Nephron progenitor cell (in vitro differentiated cells): ENCODE measurements around the gene DOCK3.

Source experiments
- DNase-seq: peaks from one replicate; pipeline ENCODE4 v3.0.0; 2021
- H3K27ac Mint-ChIP-seq: 2 replicates; pipeline ENCODE4 v1.8.0; 2021; ENCODE audit warnings: mild to moderate bottlenecking, moderate library complexity, mixed read lengths
- H3K27me3 Mint-ChIP-seq: 2 replicates; pipeline ENCODE4 v1.8.0; 2021; ENCODE audit warnings: mild to moderate bottlenecking, low read depth, mixed read lengths; ENCODE audit not compliant: poor library complexity
- H3K36me3 Mint-ChIP-seq: 2 replicates; pipeline ENCODE4 v1.8.0; 2021; ENCODE audit warnings: low read depth, mixed read lengths
- H3K4me1 Mint-ChIP-seq: 2 replicates; pipeline ENCODE4 v1.8.0; 2021; ENCODE audit warnings: mixed read lengths
- H3K4me3 Mint-ChIP-seq: 2 replicates; pipeline ENCODE4 v1.8.0; 2021; ENCODE audit warnings: mild to moderate bottlenecking, moderate library complexity, mixed read lengths
- H3K9me3 Mint-ChIP-seq: 2 replicates; pipeline ENCODE4 v1.8.0; 2021; ENCODE audit warnings: mild to moderate bottlenecking, moderate library complexity, mixed read lengths
- CTCF ChIP-seq: fragments of 200-600 bp; sonication (generic); IDR thresholded peaks from 2 replicates; pipeline ENCODE4 v1.5.0; 2021; ENCODE audit warnings: antibody characterized with exemption

The DOCK3 gene

GRCh38 chr3:51382947-51383578, 708.3 kb downstream of the DOCK3 start:
- Mint-ChIP-seq H3K27ac (no peak overlapping the region), H3K27me3 (peaks cover 6% of the 10 kb centered on the region), H3K4me3 (peak overlapping the region; percentile 99), H3K4me1 (peaks cover 38% of the 10 kb centered on the region), H3K36me3 (peaks cover 18% of the 10 kb centered on the region), H3K9me3 (no peaks in the 10 kb centered on the region)
- DNase-seq = no peak
- no peak for TF ChIP-seq CTCF

GRCh38 chr3:51384055-51384725, 709.5 kb downstream of the DOCK3 start:
- Mint-ChIP-seq H3K27ac (peak overlapping the region; percentile 100), H3K4me3 (peak overlapping the region; percentile 99), H3K27me3 (peaks cover 4% of the 10 kb centered on the region), H3K9me3 (no peaks in the 10 kb centered on the region), H3K4me1 (peaks cover 47% of the 10 kb centered on the region), H3K36me3 (peaks cover 29% of the 10 kb centered on the region)
- peak; percentile 58 for DNase-seq
- no peak for TF ChIP-seq CTCF

- TF ChIP-seq CTCF = no peak
- H3K27ac Mint-ChIP-seq = peak within 1 kb of the TSS; percentile 100
- H3K4me3 Mint-ChIP-seq = peak within 1 kb of the TSS; percentile 99
- DNase-seq = peak; percentile 94
- H3K36me3 Mint-ChIP-seq = peaks cover 34% of the 10 kb centered on the region
- H3K9me3 Mint-ChIP-seq = no peaks in the 10 kb centered on the region
- H3K27me3 Mint-ChIP-seq = peaks cover 3% of the 10 kb centered on the region
- peaks cover 52% of the 10 kb centered on the region for H3K4me1 Mint-ChIP-seq
These were observed 710.2 kb downstream of the DOCK3 start, which contains the start of gene MANF for GRCh38 chr3:51384726-51385473. Gene MANF, plus strand, starts transcription at chr3:51385291. Its CDS starts 52 bp downstream, at chr3:51385343.

- TF ChIP-seq CTCF = no peak
- peaks cover 34% of the 10 kb centered on the region for H3K36me3 Mint-ChIP-seq
- peaks cover 3% of the 10 kb centered on the region for H3K27me3 Mint-ChIP-seq
- H3K27ac Mint-ChIP-seq = peak overlapping the region; percentile 97
- peak overlapping the region; percentile 99 for H3K4me3 Mint-ChIP-seq
- H3K9me3 Mint-ChIP-seq = no peaks in the 10 kb centered on the region
- H3K4me1 Mint-ChIP-seq = peaks cover 52% of the 10 kb centered on the region
- DNase-seq = no peak
These were observed 710.9 kb downstream of the DOCK3 start for GRCh38 chr3:51385621-51386091.

- Mint-ChIP-seq H3K36me3 (peaks cover 34% of the 10 kb centered on the region), H3K27me3 (peaks cover 3% of the 10 kb centered on the region), H3K4me1 (peaks cover 52% of the 10 kb centered on the region), H3K27ac (peak overlapping the region; percentile 97), H3K9me3 (no peaks in the 10 kb centered on the region), H3K4me3 (peak overlapping the region; percentile 99)
- no peak for DNase-seq
- TF ChIP-seq CTCF = no peak
These were observed 711.6 kb downstream of the DOCK3 start for GRCh38 chr3:51386159-51386851.
